GM21447 (cell line): ENCODE data around the gene PEPD.

ENCODE experiments used
- ATAC-seq: cut with Tn5 transposase; IDR thresholded peaks from one replicate; pipeline ENCODE4 v1.9.1; 2021; ENCODE audit not compliant: unreplicated experiment

PEPD gene

DNA sequence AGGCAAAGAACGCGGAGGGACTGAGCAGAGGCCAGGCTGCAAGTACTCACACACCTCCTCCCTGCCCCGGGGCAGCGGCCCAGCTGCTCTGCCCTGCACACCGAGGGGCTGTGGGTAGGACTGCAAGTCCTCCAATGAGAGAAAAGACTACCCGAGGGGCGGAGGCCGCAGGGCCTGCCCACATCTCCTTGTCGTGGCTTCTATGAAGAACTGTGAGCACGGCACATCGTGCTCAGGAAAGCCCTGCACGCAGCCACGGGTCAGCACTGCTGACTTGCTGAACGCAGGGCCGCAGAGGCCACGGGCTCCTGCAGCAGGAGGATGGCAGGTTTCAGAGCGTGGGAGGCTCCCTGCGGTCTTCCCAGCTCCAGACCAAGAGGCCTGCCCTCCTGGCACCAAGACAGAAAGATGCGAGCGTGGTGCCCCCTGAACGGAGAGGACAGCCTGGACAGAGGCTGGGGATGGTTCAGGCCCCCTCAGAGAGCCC, 110.6 kb downstream of the PEPD start:
- ATAC-seq: no peak

DNA sequence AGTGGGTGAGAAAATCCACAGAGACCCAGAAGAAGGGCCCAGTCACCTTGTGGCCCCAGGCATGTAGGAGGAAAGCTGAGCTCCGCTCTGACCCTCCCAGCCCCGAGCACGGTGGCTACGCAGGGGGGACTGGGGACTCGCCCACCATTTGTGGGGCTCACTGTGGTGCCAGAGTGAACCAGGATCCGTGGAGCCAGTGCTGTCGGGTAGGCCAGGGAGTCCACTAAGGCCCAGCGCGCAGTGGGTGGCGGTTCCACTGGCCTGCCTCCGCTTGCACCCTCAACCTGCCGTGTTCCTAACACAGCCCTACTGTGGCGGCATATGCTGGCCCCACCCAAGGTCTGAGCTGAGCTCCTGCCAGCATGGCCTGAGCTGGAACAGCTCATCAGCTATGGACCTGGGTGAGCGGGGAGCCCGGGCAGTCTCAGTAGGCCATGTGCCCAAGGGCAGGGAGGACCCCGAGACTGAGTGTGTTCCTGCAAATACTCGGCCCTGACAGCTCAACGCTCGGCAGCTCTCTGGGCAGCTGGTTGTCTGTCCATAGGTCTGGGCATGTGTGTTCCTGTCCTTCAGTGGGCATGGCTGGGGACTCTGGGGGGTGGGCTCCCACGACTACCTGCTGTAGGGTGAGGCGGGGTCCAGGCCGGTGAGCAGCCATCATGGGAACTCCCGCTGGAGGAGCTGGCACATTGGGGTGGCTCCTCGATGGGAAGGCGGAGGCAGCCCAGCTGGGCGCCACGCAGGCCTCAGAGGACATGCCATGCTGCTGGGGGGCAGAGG, 111.5 kb downstream of the PEPD start:
- ATAC-seq: no peak

DNA sequence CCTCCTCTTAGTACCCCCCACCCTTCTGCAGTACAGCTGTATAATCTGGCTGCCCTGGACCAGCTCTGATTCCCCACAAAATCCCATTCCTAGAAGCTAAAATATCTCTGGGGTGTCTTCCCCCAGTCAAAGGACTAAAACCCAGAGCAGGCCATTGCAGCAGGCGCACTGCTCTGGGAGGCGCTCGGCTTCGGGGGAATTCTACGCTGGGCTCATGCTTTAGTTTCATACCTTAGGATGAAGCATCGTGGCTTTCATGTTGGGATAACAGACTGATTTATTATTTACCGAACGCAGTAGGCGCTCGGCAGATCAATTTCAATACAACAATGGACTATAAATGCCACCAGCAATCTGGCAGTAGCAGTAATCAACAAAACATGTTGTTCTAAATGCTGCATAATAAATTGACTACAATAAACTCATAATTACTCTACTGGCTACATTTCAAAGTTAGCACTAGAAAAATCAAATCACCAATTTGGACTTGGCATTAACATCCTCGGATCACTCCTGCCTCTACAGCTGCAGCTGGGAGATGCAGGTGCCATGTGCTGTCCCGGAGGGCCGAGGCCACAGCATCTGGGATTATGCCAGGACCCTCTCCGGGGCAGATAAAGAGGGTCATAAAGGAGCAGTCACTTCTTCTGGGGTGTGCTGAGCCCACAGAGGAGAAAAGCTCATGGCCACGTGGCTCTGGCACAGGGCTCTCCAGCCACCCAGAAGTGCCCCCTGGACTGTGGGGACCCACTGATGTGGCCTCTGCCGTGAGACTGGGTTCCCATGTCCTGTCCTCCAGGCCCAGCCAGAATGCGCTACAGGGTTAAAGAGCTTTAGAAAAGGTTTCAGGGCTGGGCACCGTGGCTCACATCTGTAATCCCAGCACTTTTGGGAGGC, 112.8 kb downstream of the PEPD start:
- ATAC-seq: no peak

DNA sequence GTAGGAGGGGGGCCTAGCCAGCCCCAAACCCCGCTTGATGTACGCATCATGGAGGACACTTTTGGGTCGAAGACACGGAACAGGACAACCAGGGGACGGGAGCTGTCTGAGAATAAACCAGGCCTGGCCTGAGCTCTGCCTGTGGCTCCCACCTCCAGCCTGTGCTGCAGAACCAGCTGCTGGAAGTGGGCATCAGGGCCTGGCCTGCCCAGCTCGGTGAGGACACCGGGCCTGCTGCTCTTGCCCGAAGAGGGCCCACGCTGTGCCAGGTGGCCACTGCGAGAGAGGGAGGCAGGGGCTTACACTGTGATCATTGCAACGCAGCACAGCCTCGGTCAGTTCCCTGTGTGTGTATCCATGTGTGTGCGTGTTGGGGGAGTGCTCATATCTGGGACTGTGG, 113.5 kb downstream of the PEPD start:
- ATAC-seq: no peak

DNA sequence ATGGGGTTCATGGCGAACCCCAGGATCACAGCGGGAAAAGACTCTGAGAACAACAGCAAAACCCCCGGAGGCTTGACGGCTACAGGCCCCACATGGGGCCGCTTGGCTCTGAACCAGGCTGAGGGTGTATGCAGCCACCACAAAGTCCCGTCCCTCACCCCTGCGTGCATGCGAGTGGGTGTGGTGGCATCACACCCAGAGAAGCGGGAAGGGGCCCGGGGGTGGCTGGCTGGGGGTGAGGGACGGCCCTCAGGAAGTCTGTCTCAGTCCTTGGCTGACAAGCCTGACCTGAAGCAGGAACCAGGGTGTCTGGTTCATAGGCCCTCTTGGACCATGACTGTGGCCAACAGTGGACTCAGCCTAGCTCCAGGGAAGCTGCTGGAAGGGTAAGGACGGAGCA, 113.9 kb downstream of the PEPD start:
- ATAC-seq: no peak

DNA sequence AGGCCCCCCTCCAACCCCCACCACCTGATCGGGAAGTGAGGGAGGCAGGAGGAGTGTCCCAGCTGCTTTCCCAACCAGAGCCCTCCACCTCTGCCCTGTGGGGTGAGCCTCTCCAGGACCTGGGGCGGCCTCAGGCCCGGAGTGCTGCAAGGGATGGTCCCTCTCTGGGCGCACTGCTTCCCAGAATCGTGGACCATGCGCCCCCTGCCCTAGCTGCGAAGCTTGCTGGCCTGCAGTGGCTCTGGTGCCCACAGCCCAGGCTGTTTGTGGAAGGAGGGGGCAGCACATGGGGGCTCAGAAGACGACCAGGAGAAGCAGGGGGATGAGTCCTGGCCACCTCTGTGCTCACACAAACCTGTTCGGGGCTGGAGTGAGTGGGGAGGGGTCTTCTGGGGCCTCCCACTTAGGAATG, 114.4 kb downstream of the PEPD start:
- no peak for ATAC-seq

DNA sequence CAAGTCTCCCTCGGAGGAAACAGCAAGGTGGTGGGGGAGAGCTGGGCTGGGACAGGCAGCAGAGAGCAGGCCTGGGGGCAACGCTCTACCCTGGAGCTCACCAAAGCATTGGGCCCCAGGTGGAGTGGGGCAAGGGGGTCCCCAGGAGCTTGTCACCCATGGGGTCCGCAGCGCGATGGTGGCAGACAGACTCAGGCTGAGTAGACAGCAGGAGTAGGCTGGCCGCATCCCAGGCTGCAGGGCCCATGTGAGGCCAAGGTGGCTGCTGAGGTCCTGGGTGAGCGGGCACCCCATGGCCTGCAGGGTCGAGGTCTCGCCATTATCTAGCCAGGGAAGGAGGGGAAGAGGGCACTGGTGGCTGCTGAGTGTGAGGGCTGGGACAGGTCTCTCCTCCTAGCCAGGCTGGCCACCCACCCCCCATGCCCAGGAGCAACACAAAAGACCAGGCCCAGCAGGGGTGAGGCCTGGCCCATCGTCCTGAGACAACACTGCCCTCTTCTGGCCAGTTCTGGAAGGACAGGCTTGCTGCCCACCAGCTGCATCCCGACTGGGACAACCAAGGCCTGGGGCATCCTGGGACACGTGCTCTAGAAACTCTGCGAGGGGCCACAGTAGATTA, 115.0 kb downstream of the PEPD start:
- no peak for ATAC-seq

DNA sequence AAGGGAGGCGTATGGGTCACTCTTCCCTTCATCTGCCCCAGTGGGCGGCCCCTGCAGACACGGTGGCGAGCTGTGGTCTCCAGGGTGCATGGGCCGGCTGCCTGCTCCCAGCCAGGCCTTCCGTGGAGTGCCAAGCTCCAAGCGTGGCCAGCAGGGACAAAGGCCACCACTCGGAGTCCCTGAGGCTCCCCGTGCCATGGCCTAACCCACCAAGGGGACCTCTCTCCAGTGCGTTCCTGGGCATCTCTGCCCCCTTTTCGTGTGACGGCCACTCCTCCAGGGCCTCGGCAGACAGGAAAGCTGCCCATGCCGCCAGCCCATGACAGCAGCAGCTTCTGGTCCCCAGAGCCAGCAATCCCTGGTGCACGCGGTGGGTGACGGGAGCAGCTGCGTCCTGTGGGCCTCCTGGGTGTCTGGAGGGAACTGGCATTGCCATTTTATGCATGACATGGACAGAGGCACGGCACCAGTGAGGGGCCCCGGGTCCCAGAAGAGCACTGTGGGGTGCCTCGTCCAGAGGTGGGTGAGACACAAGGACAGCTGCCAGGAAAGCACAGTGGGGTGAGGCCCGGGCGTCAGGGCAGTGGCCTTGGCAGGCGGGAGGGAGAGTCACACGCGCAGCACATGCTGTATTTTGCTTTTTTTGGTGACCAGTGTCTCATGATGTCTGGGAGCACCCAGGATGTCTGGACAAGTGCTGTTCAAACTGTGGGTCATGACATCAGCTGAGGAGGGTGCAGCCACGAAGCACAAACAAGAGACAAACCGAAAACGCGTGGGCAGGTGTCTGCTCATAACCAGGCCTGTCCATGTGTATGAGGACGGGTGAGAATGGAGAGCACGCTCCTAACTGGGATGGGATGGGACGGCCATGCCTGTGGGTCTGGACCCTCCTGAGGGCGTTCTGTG, 115.8 kb downstream of the PEPD start:
- no peak for ATAC-seq

DNA sequence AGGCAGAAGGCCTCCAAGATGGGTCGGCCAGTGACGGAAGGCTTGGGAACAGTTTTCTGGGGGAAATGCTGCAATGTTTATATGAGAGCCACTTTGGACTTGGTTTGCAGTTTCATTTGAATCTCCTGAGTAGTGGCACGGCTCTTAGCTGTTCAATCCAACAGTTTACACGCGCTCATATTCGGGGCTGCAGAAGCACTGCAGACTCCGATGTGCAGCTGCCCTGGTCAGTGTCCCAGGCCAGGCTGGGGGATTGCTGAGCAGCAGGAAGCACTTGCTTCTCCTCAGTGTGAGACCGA, 116.4 kb downstream of the PEPD start:
- ATAC-seq: no peak

DNA sequence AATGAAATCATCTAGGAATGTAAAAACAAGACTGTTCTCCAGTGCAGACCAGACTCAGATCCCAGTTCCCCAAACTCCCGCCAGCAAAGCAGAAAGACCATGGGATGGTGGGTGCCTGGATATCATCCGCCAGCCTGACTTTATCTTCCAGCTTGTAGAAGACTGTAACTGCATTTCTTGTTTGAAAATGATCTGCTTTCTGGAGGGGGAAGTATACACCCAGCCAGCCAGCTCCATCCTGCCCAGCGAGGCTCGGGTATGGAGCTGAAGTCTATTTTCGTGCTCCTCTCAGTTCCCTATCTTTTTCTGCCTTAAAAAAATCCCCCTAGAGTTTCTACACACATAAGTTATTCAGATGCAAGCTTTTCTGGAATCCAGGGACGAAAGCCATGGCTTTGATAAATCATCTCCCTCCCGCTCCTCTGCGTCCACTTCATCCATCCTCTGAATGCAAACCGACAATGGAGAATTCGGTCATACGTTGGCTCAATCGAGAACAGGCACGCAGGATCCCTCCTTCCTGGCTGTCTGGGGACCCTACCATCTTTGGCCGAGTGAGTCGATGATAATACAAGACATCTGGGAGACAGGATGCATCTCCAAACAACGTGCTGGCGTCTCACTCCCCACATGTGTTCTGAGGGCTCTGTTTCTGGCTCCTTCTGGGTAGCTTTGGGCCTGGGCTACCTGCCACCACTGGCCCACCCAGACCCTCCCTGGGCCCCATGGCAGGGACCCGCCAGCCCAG, 116.9 kb downstream of the PEPD start:
- ATAC-seq: no peak

DNA sequence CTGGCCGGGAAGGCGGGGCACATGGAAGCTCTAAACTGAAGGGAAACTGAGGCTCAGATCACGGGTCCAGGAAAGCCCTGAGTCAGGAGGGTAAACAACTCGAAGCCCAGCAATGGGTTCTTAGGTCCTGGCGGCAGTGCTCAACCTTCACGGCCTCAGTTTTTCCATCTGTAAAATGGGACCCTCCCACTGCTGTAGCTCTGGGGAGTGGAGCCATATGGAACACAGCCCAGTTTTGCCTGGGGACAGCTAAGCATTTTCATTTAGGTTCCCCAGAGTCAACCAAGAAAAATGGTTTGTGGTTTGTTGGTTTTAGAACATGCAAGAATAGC, 117.7 kb downstream of the PEPD start:
- no peak for ATAC-seq

DNA sequence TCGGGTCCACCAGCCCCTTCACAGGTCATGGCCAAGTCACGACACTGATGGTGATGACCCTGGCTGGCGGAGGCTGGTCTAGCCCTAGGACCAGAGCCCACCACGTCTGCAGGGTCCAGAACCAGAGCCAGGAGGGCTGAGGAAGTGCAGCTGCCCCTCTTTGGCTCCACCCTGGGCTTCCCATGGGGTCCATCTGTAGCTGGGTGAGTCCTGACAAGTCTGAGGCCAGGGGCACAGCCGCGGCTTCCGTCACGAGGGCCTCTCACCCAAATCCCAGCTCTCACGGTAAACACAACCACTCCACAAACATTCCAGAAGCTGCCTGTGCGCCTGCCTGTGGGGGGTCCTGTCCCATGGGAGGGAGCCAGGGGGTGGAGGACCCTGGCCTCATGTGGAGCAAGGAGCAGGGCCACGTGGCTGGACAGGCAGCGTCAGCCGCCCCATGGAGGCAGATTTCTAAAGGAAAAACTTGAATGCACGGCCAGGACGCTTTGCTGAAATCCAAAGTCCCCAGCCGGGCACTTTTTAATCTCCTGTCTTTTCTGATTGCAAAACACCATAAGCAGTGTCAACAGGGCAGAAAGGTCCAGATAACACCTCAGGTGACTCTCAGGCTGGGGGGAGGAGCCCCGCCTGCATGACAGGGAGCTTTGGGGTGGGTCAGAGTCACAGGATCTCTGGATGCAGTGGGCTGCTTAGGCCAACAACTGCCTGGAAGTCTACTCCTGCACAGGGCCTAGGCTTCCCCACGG, 118.2 kb downstream of the PEPD start:
- no peak for ATAC-seq

DNA sequence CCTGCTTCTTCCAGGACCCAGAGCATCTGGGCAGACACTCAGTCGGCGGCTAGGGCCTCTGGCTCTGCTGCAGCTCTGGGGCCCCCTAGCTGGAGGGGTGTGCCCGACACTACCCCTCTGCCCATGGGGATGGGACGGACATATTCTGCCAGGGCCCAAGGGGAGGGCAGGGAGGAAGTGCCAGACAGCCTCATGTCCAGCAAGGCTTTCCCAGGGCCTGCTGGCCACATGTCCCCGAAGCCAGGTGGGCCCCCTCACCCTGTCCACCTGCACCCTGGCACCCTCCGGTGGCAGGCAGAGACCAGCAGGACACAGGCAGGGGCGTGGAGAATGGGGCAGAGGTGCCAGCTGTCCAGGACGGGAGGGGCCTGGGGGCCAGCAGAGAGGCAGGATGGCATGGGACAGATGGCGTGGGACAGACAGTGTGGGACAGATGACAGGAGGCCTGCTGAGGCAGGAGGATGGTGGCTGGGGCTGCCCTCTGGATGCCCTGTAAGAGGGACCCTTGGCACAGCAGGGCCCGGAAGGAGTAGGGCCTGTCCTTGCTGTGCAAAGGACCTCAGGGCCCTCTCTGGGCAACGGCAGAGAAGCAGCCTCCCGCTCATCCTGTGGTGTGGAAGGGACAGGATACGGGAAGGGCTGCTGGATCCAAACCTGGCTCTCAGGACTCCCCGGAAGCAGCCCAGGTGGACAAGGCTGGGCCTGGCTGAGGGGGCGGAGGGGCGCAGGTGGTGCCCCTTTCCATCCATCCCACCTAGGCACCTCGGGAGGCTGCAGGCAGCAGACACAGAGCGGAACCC, 119.0 kb downstream of the PEPD start:
- no peak for ATAC-seq

DNA sequence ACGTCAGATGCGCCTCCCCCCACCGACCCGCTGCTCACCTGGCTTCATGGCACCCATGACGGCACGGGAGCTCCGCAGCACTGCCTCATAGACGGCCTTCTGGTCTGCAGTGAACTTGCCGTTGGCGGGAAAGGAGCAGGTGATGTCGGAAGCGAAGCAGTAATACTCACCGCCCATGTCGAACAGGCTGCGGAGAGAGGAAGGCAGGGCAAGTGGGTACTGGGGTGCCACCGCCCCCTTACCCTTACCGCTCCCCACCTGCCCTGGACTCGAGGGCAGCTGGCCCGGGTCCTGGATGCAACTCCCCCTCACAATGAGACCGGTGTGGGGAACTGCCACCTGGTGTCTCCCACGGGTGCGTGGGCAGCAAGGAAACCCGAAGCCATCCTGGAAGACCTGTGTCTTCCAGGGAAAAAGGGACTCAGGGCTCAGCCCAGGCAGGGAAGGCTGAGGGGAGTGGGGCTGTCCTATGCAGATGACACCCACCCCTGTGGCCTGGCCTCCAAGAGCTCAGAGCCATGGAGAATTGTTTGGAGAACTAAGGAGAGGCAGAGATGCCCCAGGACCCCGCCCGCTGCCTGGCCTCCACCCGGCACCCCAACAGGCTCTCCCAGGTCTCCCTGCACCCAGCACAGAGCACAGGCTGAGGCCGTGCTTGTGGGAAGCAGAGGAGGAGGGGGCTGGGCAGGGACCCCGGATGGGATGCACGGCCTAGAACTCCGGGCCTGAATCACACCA, 119.7 kb downstream of the PEPD start:
- ATAC-seq: no peak

DNA sequence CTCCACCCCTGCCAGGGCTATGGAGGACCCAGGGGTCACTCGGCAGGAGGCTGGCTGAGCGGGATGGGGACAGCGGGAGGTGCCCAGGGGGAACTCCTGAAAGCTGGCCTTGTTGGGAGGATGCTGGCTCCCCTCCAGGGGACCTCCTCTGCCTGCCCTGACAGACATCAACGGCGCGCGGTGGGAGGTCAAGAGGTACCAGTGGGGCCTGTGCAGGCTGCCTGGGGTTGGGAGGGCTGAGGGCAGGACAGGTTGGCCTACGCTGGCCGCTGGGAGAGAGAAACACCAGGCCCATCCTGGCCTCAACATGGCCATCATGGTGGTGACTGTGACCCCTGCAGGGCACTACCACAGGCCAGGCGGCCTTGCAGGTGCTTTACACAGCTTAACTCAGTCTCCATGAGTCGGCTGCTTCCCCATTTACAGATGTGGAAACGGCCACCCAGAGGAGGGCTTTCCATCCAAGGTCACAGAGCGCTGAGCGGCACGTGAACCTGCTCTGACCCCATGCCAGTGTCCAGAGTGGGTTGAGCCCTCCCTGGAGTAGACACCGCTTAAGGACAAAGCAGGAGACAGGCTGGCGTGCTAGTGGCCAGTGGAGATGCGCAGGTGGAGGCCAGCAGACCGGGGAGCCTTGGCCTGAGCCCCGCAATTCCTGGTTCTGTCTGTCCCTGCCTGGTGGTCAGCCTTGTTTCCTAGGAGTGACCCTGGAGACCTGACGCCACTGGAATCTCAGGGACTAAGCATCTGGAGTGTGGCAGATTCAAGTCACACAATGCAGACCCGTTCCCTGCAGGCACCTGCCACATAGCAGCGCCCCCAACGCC, 120.5 kb downstream of the PEPD start:
- no peak for ATAC-seq

DNA sequence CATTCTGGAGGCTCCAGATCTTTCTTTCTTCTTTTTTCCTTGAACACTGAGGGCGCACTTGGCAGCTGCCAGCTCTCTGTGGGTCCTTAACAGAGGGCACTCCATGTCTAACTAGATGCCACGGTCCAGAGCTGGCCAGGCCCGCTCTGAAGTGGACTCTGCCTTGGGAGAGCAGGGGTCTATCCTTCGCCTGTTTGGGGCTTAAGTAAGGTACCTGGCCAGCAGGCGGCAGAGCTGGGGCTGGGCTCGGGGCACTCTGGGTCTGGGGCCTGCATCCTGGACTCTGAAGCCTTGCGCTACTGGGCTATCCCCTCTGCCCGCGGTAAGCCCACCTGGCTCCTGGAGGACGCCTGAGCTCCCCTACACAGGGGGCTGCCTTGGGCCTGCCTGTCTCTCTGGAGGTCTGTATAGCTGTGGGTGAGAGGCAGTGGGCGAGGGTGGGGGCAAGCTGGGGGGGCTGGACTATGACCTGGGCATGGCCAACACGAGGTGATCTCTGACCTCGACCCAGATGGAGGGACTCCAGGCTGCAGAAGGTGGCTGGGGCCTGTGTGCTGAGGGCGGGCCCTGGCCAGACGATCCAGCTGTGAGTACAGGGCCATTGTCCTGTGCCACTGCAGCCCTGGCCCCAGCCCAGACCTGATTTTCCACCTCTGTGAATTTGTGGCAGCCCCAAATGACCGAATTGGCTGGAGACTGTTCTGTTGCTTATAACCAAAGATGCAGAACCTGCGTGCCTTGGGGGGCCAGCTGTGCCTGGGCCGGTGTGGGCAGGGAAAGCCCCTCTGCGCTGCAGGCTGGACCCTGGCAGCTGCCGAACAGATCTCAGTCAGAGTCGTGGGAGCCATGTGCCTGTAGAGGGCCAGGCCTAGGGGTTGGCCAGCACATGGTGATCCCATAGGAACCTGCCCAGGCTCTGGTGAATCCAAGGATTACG, 121.6 kb downstream of the PEPD start:
- ATAC-seq: no peak
